ENCODE data around the gene ADAMTSL5.

- TF ChIP-seq EGR1 (IDR thresholded peaks at IDR 0.05; ENCODE audit: low read depth in 2 of 2), result no peak
- no peak for TF ChIP-seq CTCF (IDR thresholded peaks at IDR 0.05; ENCODE audit: low read depth, low read length, missing input control)
- TF ChIP-seq RXRA (IDR thresholded peaks at IDR 0.05), result no peak
These were observed 46.2 kb downstream of the ADAMTSL5 start for GRCh38 chr19:1466461-1467214.

All from liver (tissue), 3 donors.